ENCODE data around the gene NAE1. TPM values are rescaled to one million over a fixed set of nuclear protein-coding genes. Genes with fewer than 3 reads are reported as not detected.
"Not testable (repeated sequence)": the region's sequence is repeated elsewhere in the genome, so short reads cannot be mapped to it uniquely, and the experiment has no call there.

The NAE1 gene
- 115 TPM for polyA plus RNA-seq (ENCODE audit: insufficient read length)
- long read RNA-seq, donor 1, transcript NAE1-201 (20 exons, 1,837 nt): major isoform, 8 of 18 reads
- long read RNA-seq, donor 1, partial matches to known transcripts: 5 of 18 reads
- long read RNA-seq, donor 1, other reads (novel, unspliced or antisense): 0 of 18 reads
- long read RNA-seq, donor 2, partial matches to known transcripts: 12 of 18 reads
- long read RNA-seq, donor 2, other reads (novel, unspliced or antisense): 0 of 18 reads
- long read RNA-seq, donor 3, transcript NAE1-201 (20 exons, 1,837 nt): major isoform, 7 of 14 reads
- long read RNA-seq, donor 3, partial matches to known transcripts: 0 of 14 reads
- long read RNA-seq, donor 3, other reads (novel, unspliced or antisense): 0 of 14 reads
- long read RNA-seq, donor 4, partial matches to known transcripts: 5 of 6 reads
- long read RNA-seq, donor 4, other reads (novel, unspliced or antisense): 0 of 6 reads
- long read RNA-seq, donor 5, transcript NAE1-201 (20 exons, 1,837 nt): major isoform, 16 of 37 reads
- long read RNA-seq, donor 5, partial matches to known transcripts: 17 of 37 reads
- long read RNA-seq, donor 5, other reads (novel, unspliced or antisense): 0 of 37 reads
- long read RNA-seq, donor 6, transcript NAE1-201 (20 exons, 1,837 nt): major isoform, 10 of 34 reads
- long read RNA-seq, donor 6, partial matches to known transcripts: 21 of 34 reads
- long read RNA-seq, donor 6, other reads (novel, unspliced or antisense): 0 of 34 reads
- long read RNA-seq, donor 7, transcript NAE1-201 (20 exons, 1,837 nt): major isoform, 10 of 53 reads
- long read RNA-seq, donor 7, partial matches to known transcripts: 37 of 53 reads
- long read RNA-seq, donor 7, other reads (novel, unspliced or antisense): 0 of 53 reads
- long read RNA-seq, donor 8, partial matches to known transcripts: 0 of 5 reads
- long read RNA-seq, donor 8, other reads (novel, unspliced or antisense): 0 of 5 reads

DNA sequence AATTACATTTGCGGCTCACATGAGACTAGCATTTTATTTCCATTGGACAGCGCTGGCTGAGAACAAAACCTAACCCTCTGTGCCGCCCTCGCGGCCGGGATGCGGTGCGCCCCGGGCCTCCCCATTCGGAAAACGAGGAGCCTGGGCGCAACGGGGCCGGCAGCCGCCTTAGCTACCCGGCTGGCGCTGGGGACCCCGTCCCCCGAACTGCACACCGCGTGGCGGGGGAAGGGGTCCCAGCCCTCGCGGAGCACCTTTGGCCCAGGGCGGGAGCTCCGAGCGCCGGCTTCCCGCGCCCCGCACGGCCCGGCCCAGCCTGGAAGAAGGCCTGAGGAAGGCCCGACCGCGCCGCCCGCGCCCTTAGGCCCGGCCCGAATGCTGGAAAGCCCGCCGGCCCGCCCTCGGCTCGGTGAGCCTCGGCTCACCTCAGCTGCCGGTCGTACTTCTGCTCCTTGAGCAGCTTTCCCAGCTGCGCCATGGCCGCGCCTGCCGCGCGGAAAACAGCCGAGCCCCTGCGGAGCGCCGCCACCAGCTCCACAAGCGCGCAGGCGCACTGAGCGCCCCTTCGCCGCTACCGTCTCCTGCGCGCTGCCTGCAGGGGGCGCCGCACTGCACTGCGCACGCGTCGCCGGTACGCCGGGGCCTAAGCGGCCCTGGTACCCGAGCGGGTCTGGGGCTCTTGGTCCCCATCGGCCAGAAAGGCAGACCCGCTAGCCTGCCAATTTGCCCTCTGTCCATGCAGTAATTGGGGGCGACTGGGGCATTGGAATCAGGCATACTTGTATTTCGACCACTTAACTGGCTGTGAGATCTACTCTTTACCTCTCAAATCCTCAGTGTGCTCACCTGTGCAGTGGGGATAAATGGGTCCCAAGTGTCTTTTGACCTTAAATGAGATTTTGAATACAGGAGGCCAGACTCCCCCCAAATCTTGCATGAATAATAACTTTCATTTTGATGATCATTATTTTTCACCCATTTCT lies at the start of gene NAE1:
TSS of gene NAE1 (minus strand) at position 555 of the 983 bp plus-strand sequence. CDS start at position 478, 77 bp downstream.
- DNase-seq: peak; percentile 89

GRCh38 chr16:66878067-66878466 lies 47.3 kb upstream of the NAE1 start:
- DNase-seq: no peak

DNA sequence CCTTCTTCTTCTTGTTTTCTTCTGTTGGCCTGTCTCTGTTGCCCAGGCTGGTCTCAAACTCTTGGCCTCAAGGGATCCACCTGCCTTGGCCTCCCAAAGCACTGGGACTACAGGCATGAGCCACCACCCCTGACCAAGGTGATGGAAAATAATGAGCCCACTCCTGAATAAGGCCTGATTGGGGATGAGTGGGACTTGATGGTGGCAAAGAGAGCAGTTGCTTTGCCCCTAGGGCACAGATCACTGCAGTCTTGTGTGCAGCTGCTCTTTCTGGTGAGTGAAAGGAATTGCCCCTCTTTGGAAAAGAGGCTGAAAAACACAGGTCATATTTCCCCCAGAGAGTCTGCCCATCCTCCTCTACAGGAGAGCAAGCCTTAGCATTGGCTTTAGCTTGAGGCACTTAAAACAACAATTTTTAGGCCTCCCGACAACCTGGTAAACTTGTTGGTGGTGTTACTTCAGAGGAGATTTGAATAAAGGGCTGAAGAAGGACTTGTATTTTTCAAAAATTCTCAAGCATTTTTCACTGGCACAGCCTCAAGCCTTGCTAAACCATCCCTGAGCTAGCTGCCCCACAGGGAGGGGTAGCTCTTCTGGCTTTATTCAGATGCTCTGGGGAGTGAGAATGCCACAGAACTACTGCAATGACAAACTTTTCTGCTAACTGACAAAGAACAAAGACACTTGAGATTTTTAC lies 43.5 kb upstream of the NAE1 start:
- no peak for DNase-seq

GRCh38 chr16:66873685-66874055 lies 42.9 kb upstream of the NAE1 start:
- DNase-seq: no peak

DNA sequence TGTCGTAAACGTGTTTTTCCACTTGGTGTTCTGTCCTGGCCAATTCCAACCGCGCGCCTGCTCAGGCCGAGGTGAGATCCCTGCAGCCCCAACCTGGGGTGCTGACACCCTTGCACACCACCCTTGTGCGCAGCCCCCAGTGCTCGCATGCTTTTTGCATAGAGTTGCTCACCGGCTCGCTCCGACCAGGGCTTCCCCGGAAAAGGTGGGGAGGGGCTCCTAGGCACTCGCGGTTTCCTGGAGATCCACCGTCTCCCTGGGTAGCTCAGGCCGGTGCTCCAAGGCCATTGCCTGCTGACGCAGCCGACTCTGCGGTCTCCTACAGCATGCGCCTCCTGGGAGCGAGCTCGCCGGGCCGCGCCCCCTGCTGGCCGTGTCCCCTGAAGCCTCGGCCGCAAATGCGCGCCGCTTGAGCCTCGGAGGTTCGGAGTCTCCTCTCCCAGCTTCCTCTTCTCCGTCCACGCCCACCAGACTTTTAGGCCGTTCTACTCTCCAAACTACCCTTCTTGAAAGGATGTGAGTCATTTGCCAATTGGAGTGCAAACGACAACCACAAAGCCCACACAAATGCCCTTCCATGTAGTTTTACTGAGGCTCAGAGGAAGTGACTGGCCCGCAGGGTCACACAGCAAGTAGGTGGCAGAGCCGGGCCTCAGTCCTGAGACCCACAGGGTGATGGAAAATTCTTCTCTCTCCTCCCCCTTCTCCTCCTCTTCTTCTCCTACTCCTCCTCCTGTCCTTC lies 42.3 kb upstream of the NAE1 start:
- peak; percentile 75 for DNase-seq

GRCh38 chr16:66872559-66872942 lies 41.8 kb upstream of the NAE1 start:
- DNase-seq: no peak

DNA sequence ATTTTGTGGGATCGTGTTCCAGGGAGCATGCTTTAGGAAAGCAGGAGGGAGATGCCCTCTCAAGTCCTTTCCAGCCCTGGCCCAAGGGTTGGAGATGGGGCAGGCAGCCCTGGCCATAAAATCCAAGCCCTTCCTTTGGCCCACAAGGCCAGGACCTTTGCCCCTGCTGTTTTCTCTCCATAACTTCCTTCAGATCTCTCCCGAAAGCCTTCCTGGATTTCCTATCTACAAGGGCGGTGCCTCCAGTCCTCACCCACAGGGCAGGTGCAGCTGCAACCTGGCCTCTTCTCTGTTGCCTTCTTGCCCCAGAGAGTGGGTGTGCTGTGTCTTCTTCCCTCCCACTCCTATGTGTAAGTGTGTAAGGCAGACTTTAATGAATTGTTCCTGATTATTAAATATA lies 41.1 kb upstream of the NAE1 start:
- no peak for DNase-seq

- DNase-seq: not testable (repeated sequence)
Measured at GRCh38 chr16:66871363-66871762, 40.6 kb upstream of the NAE1 start.

DNA sequence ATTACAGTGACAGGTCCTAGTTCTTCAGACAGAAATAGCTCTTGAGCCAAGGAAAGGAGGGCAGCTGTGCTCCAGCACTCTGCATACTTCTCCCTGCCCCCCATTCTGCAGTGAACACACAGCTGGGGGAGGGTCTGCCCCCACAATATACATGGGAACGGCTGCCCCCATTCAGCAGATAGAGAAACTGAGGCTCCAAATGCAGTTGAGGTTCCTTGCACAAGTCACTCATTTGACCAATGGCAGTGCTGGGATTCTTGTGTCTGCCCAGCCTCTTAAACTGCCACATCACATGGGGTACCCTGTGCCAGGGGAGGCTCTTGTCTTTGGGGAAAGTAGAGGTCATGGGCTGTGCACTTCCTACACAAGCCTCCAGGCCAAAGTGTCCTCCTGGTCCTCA lies 38.6 kb upstream of the NAE1 start:
- DNase-seq: no peak

- no peak for DNase-seq
Measured at GRCh38 chr16:66863707-66864106, 32.9 kb upstream of the NAE1 start.

DNA sequence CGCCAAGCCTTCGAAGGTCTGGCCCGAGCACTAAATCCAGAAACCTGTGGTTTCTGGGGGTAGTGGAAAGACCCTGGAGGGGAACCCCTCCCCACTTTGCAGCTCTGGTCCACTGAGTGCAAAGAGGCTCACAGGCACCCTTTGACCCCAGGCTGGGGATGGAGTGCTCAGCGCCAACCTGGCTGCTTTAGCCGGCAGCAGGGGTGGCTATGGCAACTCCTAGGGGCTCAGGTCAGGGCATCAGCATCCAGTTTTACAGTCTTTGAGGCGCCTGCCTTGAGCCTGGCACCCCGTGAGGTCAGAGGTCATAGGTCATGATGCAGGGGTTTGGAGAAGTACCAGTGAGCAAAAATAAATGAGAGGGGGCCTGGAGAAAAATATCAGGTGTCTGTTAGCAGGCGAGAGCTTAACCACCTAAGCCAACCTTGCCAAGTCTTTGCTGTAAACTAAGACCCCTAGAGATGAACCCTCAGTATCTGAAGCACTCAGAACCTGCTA lies 31.3 kb upstream of the NAE1 start:
- no peak for DNase-seq

DNA sequence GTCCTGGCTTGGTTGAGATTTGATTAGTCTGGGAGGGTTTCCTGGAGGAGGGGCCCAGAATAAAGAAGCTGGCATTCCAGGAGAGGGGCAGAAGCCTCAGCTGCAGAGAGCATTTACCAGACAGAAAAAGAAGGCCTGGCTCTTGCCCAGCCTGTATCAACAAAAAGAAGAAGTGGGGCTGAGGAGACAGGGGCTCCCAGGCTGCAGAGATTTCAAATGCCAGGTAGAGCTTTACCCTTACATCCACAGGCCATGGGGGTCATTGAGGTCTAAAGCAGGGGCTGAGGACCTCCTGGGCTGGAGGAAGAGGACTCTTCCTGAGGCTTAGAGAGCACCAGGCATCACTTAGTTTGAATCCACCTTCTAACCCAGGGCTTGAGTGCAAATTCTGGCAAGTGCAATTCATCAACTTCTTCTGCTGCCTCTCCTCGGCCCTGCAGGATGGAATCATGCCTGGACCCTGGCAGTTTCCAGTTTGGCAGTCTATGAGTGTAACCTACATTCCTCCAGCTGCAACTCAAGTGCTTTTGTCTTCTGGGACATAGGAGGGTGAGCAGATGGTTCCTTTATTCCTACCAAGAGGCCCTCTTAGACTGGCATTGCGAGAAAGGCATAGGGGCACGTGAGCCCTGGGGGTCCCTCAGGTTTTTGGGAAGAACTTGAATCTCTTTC lies 28.8 kb upstream of the NAE1 start:
- DNase-seq: no peak

- DNase-seq: no peak
Measured at GRCh38 chr16:66858740-66859396, 28.1 kb upstream of the NAE1 start.

GRCh38 chr16:66857437-66857836 lies 26.7 kb upstream of the NAE1 start:
- DNase-seq: no peak

DNA sequence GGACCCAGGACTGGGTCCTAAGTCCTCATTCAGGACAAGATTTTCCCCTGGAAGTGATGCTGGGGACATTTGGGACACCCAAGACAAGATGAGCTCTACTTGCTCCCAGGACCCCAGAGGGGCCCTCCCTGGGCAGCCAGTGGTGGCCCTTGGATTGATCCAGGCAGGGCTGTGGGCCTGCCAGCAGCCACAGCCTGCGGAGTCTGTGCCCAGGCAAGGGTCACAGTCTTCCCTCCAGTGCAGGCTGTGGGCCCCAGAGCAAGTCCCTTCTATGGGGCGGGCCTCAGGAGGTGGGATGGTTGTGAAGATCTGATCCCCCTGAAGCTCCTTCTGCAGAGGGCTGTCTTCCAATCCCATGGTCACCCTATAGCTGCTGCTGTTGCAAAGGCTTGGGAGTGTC lies 26.0 kb upstream of the NAE1 start:
- no peak for DNase-seq

DNA sequence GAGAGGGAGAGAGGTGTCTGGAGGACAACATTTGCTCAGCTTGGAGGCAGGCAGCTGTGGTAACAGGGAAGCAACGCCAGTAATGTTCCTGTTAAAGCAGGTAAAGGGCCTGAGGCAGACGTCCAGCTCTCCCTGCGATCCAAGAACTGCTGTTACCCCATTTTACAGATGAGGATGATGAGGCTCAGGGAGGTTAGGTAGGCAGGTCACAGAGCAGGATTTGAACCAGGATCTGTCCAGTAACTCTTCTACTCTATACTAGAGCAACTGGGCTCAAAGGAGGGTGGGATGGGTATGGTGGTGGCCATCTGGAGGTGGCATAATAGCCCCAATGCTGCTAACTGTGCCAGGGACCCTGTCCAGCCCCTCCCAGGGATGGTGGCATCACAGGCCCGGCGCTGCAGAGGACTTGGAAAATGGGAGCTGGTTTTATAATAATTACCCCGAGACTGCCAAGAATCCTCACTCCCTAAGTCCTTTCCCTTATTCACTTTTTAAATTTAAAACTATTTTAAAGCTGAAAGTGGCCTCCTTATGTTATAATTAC lies 25.5 kb upstream of the NAE1 start:
- DNase-seq: no peak

DNA sequence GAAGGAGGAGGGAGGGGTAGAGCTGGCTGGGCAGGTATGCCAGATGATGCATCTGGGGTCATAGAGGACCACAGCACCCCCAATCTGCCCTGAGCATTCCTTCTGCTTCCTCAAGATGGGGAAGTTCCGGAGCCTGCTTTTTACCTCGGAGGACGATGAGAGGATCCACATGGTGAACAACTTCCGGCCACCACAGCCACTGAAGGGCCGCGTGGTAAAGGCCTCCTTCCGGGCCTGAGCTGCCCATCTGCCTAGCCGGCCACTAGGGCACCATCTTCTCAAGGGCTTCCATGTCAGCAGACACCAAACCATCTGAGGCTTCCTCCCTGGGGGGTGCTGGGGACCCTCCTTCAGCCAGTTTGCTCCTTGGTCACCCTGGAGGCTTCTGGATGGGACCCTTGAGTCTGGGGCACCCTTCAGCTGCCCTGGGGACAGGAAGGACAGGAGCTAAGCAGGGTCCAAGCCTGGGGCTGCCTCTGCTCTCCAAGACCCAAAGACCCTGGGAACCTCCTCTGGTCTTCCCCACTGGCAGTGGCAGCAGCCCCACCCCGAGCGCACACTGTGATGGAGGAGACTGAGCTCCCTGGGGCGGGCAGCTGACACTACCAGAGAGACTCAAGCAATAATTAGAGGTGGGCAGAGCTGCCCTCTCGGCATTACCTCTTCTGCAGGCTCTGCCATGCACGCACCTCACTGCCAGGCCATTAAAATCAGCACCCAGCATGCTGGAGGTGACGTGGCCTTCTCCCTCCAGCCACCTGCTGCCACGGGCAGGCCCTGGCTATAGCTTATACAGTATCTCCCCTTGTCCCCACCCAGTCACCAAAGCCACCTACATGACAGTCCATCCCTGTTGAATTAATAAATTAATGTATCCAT lies 22.7 kb upstream of the NAE1 start:
- no peak for DNase-seq

Data from left kidney (tissue), 8 donors.